DMS53 treated with DMSO at 0.1 percent for 48 hours (cell line): ENCODE measurements around the gene C22orf23.
"Not testable (repeated sequence)": the region's sequence is repeated elsewhere in the genome, so short reads cannot be mapped to it uniquely, and the experiment has no call there.

ENCODE experiments used
- DNase-seq: peaks from one replicate; lab custom pipeline; 2025; ENCODE audit not compliant: unreplicated experiment; lab: John Stamatoyannopoulos, UW

C22orf23 gene

GRCh38 chr22:37957232-37957631 is 3.8 kb upstream of the C22orf23 start:
- DNase-seq = no peak

GRCh38 chr22:37955825-37956397 is 2.5 kb upstream of the C22orf23 start:
- not testable (repeated sequence) for DNase-seq

GRCh38 chr22:37954686-37955085 is 1.3 kb upstream of the C22orf23 start:
- DNase-seq = no peak

GRCh38 chr22:37953062-37953436 is 352 bp downstream of the C22orf23 start:
- DNase-seq = no peak

GRCh38 chr22:37952629-37953028 is 772 bp downstream of the C22orf23 start:
- not testable (repeated sequence) for DNase-seq

GRCh38 chr22:37951305-37951704 is 2.1 kb downstream of the C22orf23 start:
- no peak for DNase-seq

GRCh38 chr22:37947142-37947795 is 6.1 kb downstream of the C22orf23 start:
- DNase-seq = not testable (repeated sequence)

GRCh38 chr22:37944423-37944822 is 9.0 kb downstream of the C22orf23 start:
- not testable (repeated sequence) for DNase-seq

- DNase-seq = no peak
Observed at GRCh38 chr22:37943825-37944198, 9.6 kb downstream of the C22orf23 start.

GRCh38 chr22:37943136-37943824 is 10.1 kb downstream of the C22orf23 start:
- no peak for DNase-seq

- DNase-seq = no peak
Observed at GRCh38 chr22:37942133-37942532, 11.3 kb downstream of the C22orf23 start.

- DNase-seq = no peak
Observed at GRCh38 chr22:37940698-37941376, 12.6 kb downstream of the C22orf23 start.

- DNase-seq = peak; percentile 19
Observed at GRCh38 chr22:37933711-37934376, 19.6 kb downstream of the C22orf23 start.

GRCh38 chr22:37932821-37933578 is 20.4 kb downstream of the C22orf23 start:
- DNase-seq = no peak

- DNase-seq = no peak
Observed at GRCh38 chr22:37932401-37932800, 21.0 kb downstream of the C22orf23 start.

GRCh38 chr22:37931893-37932389 is 21.5 kb downstream of the C22orf23 start:
- no peak for DNase-seq

- no peak for DNase-seq
Observed at GRCh38 chr22:37930952-37931440, 22.4 kb downstream of the C22orf23 start.

GRCh38 chr22:37930270-37930951 is 23.0 kb downstream of the C22orf23 start:
- DNase-seq = no peak

- no peak for DNase-seq
Observed at GRCh38 chr22:37929390-37929789, 24.0 kb downstream of the C22orf23 start.

- DNase-seq = no peak
Observed at GRCh38 chr22:37927637-37927936, 25.8 kb downstream of the C22orf23 start.
